HL-60 (cell line): ENCODE measurements around the gene TMEM184A.
A peak's percentile ranks its signal among the peaks of the same experiment; 100 is the strongest.

Source experiments
- DNase-seq, 2 experiments: peaks; one replicate each; pipeline ENCODE4 v3.0.0-alpha.2; 2010 to 2020; ENCODE audit warnings: low read depth in 1 of 2, low spot score in 1 of 2
- H3K27ac ChIP-seq: fragments of 250-450 bp; sonication (Bioruptor Pico); replicated peaks from 2 replicates; pipeline ENCODE4 v1.5.1; 2020; ENCODE audit warnings: mild to moderate bottlenecking, moderate library complexity
- H3K27me3 ChIP-seq: fragments of 250-450 bp; sonication (Bioruptor Pico); 2 replicates; pipeline ENCODE4 v1.5.1; 2021; ENCODE audit warnings: mild to moderate bottlenecking, moderate library complexity; ENCODE audit not compliant: insufficient read depth, poor library complexity, severe bottlenecking
- H3K4me3 ChIP-seq: replicated peaks from 2 replicates; pipeline ENCODE4 v1.5.1; 2011; ENCODE audit warnings: mild to moderate bottlenecking, control low read depth, low read length; ENCODE audit not compliant: insufficient read depth
- GABPA ChIP-seq: IDR thresholded peaks from 2 replicates; pipeline ENCODE4 v1.6.1; 2012; ENCODE audit warnings: low read depth
- POLR2AphosphoS5 ChIP-seq: IDR thresholded peaks from 2 replicates; pipeline ENCODE4 v1.6.1; 2012; ENCODE audit warnings: low read depth
- SPI1 ChIP-seq: IDR thresholded peaks from 2 replicates; pipeline ENCODE4 v1.6.1; 2012; ENCODE audit warnings: low read depth, mild to moderate bottlenecking, borderline replicate concordance
- TF ChIP-seq, protein P1 (sequence below): IDR thresholded peaks from 2 replicates; pipeline ENCODE4 v1.6.1; 2012; ENCODE audit warnings: low read depth; ENCODE audit not compliant: insufficient replicate concordance
- TF ChIP-seq, protein P2 (sequence below): IDR thresholded peaks from one replicate; pipeline ENCODE4 v1.5.1; 2011; ENCODE audit warnings: low read length, control low read depth, inconsistent platforms; ENCODE audit not compliant: insufficient read depth

The TMEM184A gene

DNA sequence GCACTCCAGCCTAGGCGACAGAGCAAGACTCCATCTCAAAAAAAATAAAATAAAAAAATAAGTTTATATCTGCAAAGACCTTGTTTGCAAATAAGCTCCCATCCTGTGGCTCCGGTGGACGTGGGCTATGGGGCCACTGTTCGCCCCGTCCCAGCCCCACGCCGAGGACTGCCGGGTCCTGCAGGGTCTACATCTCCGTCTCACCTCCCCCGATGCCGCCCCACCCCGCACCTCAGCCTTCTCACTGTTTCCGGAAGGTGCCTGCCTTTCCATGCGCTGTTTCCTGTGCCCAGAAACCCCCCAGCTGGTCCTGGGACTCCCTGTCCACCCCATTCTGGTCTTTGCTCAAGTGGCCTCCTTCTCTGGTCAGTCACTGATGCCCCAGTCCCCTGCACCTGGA, 46.8 kb downstream of the TMEM184A start:
- TF ChIP-seq GABPA (no peak), SPI1 (no peak), POLR2AphosphoS5 (no peak)
- TF ChIP-seq, protein P1, sequence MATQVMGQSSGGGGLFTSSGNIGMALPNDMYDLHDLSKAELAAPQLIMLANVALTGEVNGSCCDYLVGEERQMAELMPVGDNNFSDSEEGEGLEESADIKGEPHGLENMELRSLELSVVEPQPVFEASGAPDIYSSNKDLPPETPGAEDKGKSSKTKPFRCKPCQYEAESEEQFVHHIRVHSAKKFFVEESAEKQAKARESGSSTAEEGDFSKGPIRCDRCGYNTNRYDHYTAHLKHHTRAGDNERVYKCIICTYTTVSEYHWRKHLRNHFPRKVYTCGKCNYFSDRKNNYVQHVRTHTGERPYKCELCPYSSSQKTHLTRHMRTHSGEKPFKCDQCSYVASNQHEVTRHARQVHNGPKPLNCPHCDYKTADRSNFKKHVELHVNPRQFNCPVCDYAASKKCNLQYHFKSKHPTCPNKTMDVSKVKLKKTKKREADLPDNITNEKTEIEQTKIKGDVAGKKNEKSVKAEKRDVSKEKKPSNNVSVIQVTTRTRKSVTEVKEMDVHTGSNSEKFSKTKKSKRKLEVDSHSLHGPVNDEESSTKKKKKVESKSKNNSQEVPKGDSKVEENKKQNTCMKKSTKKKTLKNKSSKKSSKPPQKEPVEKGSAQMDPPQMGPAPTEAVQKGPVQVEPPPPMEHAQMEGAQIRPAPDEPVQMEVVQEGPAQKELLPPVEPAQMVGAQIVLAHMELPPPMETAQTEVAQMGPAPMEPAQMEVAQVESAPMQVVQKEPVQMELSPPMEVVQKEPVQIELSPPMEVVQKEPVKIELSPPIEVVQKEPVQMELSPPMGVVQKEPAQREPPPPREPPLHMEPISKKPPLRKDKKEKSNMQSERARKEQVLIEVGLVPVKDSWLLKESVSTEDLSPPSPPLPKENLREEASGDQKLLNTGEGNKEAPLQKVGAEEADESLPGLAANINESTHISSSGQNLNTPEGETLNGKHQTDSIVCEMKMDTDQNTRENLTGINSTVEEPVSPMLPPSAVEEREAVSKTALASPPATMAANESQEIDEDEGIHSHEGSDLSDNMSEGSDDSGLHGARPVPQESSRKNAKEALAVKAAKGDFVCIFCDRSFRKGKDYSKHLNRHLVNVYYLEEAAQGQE, result no peak
- TF ChIP-seq, protein P2, sequence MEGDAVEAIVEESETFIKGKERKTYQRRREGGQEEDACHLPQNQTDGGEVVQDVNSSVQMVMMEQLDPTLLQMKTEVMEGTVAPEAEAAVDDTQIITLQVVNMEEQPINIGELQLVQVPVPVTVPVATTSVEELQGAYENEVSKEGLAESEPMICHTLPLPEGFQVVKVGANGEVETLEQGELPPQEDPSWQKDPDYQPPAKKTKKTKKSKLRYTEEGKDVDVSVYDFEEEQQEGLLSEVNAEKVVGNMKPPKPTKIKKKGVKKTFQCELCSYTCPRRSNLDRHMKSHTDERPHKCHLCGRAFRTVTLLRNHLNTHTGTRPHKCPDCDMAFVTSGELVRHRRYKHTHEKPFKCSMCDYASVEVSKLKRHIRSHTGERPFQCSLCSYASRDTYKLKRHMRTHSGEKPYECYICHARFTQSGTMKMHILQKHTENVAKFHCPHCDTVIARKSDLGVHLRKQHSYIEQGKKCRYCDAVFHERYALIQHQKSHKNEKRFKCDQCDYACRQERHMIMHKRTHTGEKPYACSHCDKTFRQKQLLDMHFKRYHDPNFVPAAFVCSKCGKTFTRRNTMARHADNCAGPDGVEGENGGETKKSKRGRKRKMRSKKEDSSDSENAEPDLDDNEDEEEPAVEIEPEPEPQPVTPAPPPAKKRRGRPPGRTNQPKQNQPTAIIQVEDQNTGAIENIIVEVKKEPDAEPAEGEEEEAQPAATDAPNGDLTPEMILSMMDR, result no peak
- H3K27ac ChIP-seq, result 0 out of 2 replicates have a peak overlapping the region, but pooled peaks have one; percentile 12

DNA sequence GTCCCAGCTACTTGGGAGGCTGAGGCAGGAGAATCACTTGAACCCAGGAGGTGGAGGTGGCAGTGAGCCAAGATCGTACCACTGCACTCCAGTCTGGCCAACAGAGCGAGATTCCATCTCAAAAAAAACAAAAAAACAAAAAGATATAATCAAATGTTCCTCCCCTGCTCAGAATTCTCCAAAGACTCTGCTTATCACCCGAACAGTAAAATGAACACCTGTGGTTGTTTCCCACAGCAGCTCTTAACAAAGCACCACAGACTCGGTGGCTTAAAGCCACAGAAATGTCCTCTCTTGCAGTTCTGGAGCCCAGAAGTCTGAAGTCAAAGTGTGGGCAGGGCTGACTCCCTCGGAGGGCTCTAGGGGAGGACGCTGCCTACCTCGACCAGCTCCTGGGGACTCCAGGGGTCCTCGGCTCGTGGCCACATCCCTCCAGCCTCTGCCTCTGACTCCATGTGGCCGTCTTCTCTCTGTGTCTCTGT, 47.7 kb downstream of the TMEM184A start:
- peak in 1 of 2 experiments; percentile 41 for DNase-seq
- peak overlapping the region; percentile 82 for H3K27ac ChIP-seq

More for the DNA sequence above, 46.8 kb downstream of the TMEM184A start:
- DNase-seq, result no peak
- Histone ChIP-seq H3K4me3 (no peak overlapping the region), H3K27me3 (no peaks in the 10 kb centered on the region)

DNA sequence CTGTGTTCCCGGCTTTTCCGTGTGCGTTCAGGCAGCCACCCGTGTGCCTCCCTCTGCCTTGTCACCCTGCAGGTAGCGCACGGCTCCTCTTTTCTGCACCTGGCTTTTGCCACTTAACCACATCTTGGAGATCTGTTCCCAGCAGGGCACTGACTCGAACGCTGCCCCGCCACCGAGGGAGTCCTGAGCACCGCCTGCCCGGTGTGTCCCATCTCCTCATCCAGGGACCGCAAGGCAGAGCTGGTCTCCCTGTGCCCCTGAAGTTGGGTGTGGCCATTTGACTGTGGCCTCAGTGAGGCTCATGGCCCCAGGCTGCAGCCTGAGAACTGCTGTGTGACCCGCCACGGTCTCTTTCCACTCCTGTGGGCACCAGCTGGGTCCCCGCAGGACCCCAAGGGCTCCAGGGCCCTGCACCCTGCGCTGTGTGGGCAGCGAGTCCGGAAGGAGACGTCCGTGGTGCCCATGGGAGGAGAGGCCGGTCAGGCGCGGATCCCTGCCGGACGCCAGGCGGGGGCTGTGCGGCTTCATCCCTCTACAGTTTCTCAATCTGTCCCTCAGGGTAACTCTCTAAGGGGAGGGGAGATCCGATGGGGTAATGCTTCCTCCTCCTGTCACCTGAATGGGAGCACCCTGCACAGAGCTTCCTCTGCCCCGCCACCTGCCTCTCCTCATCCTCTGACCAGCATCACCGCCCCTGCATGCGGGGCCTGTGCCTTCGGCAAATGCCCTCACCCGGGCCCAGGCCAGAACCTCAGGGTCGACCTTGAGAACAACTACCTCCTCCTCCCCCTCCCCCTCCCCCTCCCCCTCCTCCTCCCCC, 50.1 kb downstream of the TMEM184A start:
- DNase-seq, result peak; percentile 81 to 90

More for the DNA sequence above, 47.7 kb downstream of the TMEM184A start:
- Histone ChIP-seq H3K4me3 (no peak overlapping the region), H3K27me3 (no peaks in the 10 kb centered on the region)
- no peak for TF ChIP-seq GABPA
- TF ChIP-seq, protein P1, result no peak
- no peak for TF ChIP-seq POLR2AphosphoS5
- TF ChIP-seq, protein P2, result no peak
- TF ChIP-seq SPI1, result no peak

More for the DNA sequence above, 50.1 kb downstream of the TMEM184A start:
- TF ChIP-seq, protein P1, result no peak
- TF ChIP-seq POLR2AphosphoS5 (peak; percentile 39; the same call in 1 of the 2 replicates), SPI1 (no peak), GABPA (0 out of 2 replicates have a peak, but pooled peaks have one; percentile 17)
- TF ChIP-seq, protein P2, result no peak
- Histone ChIP-seq H3K27ac (peak overlapping the region; percentile 86), H3K4me3 (peak overlapping the region; percentile 37), H3K27me3 (no peaks in the 10 kb centered on the region)
